Urothelium cell line (cell line): ENCODE measurements around the gene MRPL58.
"Not testable (repeated sequence)": the region's sequence is repeated elsewhere in the genome, so short reads cannot be mapped to it uniquely, and the experiment has no call there.

Experiments
- DNase-seq: peaks from one replicate; pipeline ENCODE4 v3.0.0; 2011; ENCODE audit warnings: low spot score, mixed read lengths
- FAIRE-seq: peaks from 2 replicates; lab custom pipeline; 2011; peaks lifted over from hg19 to GRCh38; lab: Jason Lieb, UNC

Gene MRPL58

DNA sequence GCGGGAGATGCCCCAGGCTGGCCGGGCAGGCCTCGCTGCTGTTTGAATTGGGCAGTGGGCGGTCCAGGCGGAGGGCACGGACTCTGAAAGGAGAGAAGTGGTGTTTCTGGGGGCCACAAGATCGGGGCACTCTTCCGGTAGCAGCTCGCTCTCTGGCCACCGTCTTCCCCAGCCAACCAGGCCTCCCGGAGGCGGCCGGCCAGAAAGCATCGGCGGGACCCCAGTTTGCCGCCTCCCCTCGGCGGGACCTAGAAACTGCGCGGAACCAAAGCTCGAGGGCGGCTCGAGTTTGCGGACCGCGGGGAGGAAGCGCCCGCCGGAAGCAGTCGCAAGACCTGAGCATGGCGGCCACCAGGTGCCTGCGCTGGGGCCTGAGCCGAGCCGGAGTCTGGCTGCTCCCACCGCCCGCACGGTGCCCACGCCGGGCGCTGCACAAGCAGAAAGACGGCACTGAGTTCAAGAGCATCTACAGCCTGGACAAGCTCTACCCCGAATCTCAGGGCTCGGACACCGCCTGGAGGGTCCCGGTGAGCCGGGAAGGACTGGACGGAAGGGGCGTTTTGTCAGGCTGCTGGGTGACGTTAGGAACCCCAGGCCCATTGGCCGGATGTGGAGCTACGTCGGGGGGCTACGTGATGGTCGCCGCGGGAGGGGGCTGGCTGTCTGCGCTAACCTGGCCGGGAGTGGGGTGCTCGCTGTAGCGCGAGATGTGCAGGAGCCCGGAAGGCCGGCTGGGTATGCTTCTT, at the start of gene MRPL58:
MRPL58 (plus strand) TSS at position 325 of the 746 bp plus-strand sequence; CDS start at position 342, 17 bp downstream.
- DNase-seq (peak; percentile 96), FAIRE-seq (no peak)

- DNase-seq = no peak
- FAIRE-seq = no peak
Observed at GRCh38 chr17:74963656-74964055, 48.8 kb upstream of the MRPL58 start.

GRCh38 chr17:74964246-74964761, 48.2 kb upstream of the MRPL58 start:
- DNase-seq = no peak
- no peak for FAIRE-seq

DNA sequence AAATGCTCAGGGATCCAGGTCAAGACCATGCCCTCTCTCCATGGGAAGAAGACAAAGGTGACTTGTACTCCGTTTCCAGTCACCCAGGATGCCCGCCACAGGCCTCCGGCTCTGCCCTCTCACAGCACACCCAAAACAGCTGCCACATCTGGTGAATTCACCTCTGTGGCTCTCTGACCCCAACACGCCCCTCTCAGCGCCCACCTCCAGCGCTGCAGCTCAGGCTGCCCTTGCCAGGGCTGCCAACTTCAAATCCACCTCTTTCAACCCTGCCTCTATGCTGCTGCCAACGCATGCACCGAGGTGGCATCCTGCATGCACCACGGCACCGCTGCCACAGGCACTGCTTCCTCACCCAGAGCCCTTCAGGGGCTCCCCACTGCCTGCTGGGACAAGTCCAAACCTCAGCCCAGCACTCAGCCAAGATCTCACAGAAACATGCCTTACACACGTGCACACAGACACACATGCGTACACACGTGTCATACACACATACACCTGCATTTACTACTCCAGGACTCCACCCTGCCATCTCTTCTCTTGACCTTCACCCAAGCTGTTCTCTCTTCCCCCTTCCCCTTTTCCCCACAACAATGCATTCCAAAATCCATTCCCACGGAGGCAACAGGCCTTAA, 47.4 kb upstream of the MRPL58 start:
- DNase-seq = no peak

DNA sequence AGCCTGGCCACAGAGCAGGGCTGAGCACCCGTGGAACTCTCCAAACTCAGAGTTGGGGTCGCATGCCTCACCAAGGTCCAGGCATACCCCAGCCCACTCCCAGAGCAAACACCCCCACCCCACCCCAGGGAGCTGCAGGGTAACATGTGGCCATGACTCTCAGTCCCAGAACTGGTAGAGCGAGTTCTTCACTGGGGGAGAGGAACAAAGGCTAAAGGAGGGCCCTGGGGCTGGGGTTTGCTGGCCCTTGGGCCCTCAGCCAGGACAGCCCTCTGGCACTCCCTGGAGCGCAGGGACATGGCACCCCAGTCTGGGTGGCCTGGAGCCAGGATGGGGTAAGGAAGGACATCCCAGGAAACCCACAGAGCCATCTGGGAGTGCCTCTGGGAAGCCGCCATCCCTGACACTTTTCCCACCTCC, 44.1 kb upstream of the MRPL58 start:
- DNase-seq (no peak), FAIRE-seq (no peak)

More for the DNA sequence above, 47.4 kb upstream of the MRPL58 start:
- no peak for FAIRE-seq

DNA sequence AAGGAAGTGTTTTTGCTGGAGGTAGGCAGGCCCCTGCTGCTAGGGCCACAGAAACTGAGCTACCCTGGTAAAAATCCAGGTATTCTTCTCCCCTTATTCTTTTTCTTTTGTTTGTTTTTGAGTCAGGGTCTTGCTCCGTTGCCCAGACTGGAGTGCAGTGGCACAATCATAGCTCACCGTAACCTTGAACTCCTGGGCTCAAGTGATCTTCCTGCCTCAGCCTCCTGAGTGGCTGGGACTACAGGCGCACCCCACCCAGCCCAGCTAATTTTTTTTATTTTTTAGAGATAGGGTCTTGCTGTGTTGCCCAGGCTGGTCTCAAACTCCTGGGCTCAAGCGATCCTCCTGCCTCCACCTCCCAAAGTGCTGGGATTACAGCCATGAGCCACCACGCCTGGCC, 43.0 kb upstream of the MRPL58 start:
- FAIRE-seq = not testable (repeated sequence)

GRCh38 chr17:74970395-74970794, 42.1 kb upstream of the MRPL58 start:
- DNase-seq (no peak), FAIRE-seq (no peak)

More for the DNA sequence above, 43.0 kb upstream of the MRPL58 start:
- DNase-seq = not testable (repeated sequence)

DNA sequence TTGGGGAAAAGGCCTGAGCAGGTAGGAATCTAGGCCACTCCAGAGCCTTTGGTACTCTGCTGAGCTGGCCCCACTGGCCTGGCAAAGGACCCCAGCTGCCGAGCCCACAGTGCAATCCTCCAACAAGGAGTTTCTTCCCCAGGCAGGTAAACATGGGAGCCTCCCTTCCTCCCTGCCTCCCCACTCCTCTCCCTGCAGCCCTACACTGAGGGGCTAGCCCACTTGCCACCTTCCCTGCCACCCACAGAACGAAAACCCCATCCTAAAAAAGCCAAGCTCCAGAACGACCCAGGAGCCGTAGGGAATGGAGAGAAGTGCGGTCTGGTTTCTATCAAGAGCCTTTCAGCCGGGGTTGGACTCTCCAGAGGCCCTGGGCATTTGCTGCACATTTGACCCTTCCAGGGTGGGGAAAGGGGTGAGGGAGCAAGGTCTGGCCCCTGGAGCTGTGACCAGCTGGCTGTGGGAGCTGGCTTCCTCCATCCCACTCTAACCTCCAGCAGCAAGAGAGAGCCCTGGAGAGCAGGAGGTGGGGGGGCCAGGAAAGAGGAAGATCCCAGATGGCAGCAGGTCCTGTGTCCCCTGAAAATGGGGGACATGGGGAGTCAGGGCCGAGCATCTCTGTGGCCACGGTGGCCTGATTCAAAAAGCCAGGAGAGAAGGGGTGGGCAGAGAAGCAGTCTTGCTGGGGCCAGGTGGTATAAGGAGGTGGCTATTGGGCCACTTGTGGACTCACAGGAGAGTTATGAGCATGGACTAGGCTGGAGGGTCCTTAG, 41.2 kb upstream of the MRPL58 start:
- FAIRE-seq = no peak
- DNase-seq = no peak

GRCh38 chr17:74971842-74972106, 40.7 kb upstream of the MRPL58 start:
- DNase-seq (no peak), FAIRE-seq (no peak)

DNA sequence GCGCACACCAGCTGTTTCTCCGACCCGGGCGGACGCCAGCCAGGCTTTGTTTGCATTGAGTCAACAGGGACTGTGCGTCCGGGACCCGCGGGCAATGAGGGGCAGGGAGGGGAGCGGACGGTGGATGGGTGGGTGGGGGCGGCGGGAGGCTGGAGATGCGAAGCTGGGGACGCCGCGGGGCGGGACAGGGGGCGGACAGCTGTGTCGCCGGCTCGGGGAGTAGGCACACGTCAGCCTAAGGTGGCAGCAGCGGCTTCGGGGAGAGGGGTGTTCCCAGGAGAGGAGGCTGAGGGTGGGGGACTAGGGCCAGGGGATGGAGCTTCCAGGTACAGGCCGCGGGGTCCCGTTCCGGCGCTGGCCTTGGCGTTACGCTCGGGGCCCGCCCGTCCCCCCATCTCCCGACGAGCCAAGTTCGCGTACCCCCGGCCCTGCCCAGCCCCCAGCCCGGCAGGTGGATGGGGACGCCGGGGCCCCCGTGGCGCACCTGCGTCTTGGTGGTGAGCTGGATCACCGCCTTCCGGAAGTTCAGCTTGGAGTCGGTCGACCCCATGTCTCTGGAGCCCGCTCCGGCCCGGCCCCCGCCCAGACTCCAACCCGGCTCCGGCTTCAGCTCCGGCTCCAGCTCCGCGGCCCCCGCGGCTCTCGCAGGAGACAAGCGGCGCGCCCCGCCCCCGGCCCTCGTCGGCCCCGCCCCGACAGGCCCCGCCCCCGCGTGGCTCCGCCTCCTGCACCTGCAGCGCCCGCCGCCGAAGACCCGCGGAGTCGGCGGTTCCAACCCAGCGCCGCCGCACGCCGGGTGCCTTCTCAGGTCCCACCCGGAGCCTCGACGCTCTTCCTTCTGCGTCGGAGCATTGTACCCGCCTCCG, 40.1 kb upstream of the MRPL58 start, which contains the start of gene HID1:
HID1 (minus strand) TSS at position 653 of the 866 bp plus-strand sequence; CDS start at position 550, 103 bp downstream.
- DNase-seq = peak; percentile 85
- peak; percentile 79 for FAIRE-seq

GRCh38 chr17:74972973-74973328, 39.5 kb upstream of the MRPL58 start:
- no peak for FAIRE-seq

GRCh38 chr17:74975943-74976342, 36.5 kb upstream of the MRPL58 start:
- DNase-seq (no peak), FAIRE-seq (no peak)

More at GRCh38 chr17:74972973-74973328, 39.5 kb upstream of the MRPL58 start:
- DNase-seq = no peak

DNA sequence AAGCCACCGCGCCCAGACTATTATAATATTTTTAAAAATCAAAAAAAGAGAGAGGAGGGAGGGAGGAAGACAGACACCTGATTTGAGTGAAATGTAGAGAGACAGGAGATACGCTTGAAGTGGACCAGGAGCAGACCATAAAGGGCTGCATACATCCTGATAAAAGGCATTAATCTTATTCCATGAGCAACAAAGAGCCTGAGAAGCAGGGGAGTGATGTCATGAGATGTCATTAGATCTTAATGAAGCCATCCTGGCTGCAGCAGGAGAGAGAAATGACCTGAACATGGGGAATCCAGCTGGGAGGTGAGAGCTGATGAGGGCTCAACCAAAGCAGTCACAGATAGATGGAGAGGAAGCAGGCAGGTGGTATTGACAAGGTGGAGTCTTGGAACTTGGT, 34.7 kb upstream of the MRPL58 start:
- FAIRE-seq = no peak

DNA sequence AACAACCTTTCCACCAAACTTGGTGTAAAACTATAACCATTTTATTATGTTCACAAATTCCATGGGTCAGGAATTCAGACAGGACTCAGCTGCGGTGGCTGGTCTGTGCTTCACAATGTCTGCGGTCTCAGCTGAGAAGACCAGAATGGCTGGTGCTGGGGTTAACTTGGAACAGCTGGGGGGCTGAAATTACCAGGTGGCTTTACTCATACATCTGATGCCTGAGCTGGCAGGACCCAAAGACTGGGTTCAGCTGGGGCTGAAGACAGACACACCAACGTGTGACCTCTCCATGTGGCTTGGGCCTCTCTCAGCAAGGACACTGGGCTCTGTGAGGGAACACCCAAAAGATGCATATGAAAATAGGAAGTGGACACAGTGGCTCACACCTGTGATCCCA, 34.2 kb upstream of the MRPL58 start:
- FAIRE-seq = no peak
- no peak for DNase-seq

More for the DNA sequence above, 34.7 kb upstream of the MRPL58 start:
- DNase-seq = no peak

GRCh38 chr17:74979408-74980146, 32.9 kb upstream of the MRPL58 start:
- DNase-seq (no peak), FAIRE-seq (no peak)

- no peak for DNase-seq
- FAIRE-seq = no peak
Observed at GRCh38 chr17:74981318-74981978, 31.0 kb upstream of the MRPL58 start.

DNA sequence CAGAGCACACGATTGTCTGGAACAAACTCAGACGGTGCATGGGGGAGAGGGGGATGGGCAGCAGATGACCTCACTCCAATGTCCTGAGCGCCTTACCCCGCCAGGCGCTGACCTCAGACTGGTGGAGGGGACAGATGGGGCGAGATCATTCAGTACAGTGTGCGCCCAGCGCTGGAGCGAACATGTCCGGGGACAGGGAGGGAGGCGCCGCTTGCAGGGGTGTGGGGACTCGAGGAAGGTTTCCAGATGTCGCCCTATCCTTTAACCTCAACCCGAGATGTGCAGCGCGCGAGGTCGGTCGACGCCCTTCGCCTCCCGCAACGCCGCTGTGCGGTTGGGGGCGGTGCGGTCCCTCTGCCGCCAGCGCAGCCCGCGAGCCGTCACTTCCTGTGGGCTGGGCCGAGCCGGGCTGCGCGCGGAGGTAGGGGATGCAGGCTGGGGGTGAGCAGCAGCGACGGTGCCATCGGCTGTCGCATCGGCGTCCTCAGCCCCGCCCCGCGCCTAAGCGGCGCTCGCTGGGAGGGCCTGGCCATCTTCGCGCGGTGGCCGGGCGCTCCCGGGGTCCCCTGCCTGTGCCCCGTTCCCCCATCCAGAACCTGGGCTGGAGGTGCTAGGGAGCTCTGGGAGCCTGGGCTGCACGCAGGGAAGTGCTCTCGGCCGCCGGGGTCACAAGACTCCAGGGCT, 30.3 kb upstream of the MRPL58 start:
- DNase-seq (peak; percentile 87), FAIRE-seq (peak; percentile 96)

DNA sequence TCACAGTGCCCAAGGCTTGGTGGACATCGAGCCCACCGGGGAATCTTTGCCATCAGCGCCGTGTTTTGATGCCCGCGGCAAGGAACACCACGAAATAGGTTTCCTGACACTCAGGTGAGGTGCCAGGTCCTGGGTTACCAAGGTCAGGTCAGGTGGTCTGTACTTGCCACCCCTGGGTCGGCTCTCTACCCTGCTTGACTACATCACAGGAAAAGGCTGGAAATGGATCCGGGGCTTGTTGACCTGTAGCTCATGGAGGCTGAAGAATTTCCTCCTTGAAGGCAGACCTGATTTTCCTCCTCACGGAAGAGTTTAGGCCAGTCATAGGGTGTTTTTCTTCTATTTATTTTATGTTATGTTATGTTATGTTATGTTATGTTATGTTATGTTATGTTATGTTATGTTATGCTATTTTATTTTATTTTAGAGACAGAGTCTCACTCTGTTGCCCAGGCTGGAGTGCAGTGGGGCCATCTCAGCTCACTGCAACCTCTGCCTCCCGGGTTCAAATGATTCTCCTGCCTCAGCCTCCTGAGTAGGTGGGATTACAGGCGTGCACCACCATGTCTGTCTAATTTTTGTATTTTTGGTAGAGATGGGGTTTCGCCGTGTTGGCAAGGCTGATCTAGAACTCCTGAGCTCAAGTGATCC, 29.7 kb upstream of the MRPL58 start:
- FAIRE-seq, DNase-seq: not testable (repeated sequence)
